EL (cell line): ENCODE measurements around the gene NDUFB2.
"Not testable (repeated sequence)": the region's sequence is repeated elsewhere in the genome, so short reads cannot be mapped to it uniquely, and the experiment has no call there.

Experiments
- DNase-seq: peaks from one replicate; pipeline ENCODE4 v3.0.0-alpha.2; 2016

NDUFB2 gene

DNA sequence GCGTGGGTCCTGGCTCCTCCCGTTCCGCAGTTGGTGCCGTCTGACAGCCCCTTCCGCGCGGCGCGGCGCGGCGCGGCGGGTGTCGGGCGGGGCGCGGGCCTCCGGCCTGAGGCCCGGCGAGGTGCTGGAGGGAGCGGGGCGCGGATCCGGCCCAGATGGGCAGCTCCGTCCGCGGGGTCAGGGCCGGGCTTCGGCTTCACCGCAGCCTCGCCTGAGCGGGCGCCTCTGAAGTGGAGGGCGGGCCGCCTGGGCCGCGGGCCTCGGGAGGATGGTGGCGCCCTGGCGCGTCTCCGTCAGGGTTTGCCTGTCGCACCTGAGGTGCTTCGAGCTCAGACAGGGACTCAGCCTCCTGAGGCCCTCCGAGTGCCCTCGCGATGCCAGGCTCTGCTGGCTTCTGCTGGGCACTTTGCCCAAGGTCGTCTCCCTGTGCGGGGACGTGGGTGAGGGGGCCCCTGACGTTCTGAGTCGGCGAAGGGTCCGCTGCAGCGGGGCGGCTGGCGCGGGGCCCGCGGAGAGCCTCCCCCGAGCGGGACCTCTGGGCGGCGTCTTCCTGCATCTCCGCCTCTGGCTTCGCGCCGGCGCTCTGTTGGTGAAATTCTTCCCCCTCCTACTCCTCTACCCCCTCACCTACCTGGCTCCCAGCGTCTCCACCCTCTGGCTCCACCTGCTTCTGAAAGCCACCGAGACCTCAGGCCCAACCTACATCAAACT is 23.3 kb upstream of the NDUFB2 start:
- peak; percentile 18 for DNase-seq

DNA sequence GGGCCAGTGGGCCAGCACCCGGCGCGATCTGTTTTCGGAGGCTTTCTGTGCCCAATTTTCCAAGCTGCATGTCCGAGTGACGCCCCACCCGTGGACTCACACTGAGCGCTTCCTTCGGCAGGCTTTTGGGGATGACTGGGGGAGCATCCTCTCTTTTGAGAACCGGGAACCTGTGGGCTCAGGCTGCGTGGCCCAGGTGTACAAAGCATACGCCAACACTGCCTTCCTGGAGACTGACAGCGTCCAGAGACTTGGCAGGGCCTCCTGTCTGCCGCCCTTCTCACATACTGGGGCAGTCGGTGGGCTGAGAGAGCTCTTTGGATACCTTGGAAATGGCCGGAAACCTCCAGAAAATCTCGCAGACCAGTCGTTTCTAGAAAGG is 22.7 kb upstream of the NDUFB2 start:
- DNase-seq: no peak

DNA sequence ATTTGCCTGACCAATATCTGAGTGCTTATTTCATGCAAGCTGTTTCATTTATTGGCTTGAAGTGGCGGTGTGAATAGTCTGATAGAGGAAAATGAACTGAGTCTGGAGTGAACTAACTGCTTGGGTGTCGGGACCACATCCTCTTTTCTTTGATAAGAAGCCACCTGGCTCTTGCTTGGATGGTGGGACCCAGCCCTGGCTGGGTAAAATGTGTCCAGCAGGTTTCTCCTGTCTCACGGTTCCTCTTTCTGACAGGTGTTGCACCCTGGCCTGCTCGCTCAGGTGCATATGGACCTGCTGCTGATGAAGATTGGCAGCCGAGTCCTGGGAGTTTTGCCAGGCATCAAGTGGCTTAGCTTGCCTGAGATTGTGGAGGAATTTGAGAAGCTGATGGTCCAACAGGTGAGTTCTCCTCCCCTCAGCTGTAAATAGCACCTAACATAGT is 22.1 kb upstream of the NDUFB2 start:
- no peak for DNase-seq

DNA sequence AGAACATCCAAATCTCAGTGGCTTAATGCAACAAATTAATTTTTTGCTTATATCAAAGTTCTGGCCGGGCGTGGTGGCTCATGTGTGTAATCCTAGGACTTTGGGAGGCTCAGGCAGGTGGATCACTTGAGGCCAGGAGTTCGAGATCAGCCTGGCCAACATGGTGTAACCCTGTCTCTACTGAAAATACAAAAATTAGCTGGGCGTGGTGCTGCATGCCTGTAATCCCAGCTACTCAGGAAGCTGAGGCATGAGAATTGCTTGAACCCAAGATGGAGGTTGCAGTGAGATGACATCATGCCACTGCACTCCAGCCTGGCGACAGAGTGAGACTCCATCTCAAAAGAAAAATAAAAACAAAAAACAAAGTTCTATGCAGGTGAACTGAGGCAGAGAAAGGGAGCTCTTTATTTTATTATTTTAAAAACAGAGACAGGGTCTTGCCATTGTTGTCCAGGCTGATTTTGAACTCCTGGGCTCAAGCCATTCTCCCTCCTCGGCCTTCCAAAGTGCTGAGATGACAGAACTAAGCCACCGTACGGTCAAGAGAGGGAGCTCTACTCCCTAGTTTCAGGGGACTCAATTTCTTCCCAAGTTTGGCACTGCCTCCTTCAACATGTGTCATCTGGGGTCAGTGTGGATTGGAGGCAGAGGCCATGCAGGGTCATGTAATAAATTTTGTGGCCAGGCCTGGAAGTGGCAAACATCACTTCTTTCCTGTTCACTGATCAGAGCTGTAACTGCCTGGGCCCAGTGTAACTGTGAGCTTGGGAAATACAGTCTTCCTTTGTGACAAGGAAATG is 21.4 kb upstream of the NDUFB2 start:
- DNase-seq: peak; percentile 70

DNA sequence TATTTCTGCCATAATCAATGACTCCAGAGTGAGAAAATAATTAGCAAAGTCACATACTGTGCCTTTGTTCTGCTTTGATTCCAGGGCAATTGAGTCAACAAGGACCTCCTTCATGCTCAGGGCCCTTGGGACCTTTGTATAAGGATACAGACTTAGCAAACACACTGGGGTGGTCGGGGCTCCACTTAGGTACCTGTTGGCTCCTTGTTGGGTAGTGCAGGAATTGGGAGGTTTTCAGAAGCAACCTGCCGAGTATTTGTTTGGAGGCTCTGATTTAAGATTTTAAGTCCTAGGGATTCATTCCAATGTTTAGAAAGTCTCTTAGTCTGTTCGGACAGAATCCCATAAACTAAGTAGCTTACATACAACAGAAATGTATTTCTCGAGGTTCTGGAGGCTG is 20.8 kb upstream of the NDUFB2 start:
- no peak for DNase-seq

DNA sequence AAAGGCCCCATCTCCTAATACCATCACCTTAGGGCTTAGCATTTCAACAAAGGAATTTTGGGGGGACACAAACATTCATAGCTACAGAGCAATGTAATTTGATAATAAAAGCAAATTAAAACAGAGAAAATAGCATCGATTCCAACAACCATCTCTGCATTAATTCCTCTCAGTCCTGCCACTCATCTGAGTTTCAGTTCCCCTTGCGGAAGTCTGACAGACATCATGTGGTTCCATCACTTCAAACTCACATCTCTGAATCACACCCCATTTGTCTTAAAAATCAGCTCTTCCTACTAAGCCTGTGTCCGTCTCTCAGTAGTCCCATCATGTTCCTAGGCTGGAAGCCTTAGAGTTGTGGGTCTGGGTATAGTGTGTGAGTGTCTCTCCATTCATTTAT is 20.2 kb upstream of the NDUFB2 start:
- no peak for DNase-seq

DNA sequence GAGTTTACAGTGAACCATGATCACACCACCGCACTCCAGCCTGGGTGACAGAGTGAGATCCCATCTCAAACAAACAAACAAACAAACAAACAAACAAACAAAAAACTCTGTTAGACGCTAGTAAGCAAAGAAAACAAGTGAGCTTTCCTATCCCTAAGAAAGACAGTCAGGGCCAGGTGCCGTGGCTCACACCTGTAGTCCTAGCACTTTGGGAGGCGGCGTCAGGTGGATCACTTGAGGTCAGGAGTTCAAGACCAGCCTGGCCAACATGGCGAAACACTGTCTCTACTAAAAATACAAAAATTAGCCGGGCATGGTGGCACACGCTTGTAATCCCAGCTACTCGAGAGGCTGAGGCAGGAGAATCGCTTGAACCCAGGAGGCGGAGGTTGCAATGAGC is 19.6 kb upstream of the NDUFB2 start:
- DNase-seq: not testable (repeated sequence)

DNA sequence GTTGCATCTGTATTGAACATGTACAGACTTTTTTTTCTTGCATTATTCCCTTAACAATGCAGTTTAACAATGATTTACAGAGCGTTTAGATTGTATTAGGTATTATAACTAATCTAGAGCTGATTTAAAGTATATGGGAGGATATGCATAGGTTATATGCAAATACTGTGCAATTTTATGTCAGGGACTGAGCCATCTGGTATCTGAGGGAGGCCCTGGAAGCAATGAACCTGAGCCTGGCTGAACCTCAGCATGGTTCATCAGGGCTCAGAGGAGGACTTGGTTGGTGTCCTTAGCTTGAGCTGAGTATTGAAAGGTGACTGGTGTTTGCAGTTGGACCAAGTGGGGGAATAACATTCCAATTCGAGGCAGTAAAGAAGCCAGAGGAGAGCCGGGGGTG is 19.0 kb upstream of the NDUFB2 start:
- no peak for DNase-seq

DNA sequence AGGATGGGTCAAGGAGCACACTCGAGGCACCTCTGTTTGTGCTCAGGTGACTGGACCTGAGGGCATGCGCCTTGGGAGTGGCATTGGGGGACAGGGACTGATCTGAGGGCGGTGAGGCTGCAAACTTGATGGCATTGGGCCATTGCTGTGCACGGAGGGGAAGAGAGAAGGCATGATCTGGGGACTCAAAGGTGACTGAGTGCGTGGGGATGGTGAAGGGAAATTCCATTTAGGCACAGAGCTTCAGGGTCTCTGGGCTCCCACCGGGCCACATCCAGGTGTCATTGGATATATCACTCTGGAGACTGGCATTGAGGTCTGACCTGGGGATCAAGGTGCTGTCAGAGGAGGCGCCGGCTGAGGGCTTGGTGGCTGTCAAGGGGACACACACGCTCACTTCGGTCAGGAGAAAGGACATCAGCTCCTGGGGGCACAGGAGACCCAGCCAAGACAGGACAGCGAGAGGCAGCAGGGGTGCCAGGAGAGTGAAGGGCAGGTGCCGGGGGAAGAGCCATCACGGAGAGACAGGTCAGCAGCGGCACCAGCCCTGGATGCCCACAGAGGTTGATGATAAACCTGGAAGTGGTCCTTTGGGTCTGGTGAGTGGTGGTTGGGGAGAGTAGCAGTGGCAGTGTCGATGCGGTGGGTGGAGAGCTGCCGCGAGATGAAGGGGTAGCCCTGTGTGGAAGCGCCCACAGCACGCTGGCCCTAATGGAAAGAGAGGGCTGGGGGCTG is 18.3 kb upstream of the NDUFB2 start:
- DNase-seq: no peak

DNA sequence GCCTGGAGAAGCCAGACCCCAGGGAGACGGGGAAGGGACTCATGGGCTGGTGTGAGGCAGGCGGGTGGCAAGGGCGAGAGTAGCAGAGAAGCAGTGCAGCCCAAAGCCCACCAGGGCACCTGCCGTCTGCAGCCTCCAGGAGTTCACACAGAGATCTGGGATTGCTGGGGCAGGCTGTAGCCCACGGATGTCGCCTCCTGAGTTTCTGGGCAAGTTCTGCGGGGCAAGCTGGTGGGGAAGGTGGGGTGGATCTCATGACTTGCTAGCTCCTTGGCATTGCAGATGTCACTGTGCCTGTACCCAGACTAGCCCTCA is 17.7 kb upstream of the NDUFB2 start:
- no peak for DNase-seq

DNA sequence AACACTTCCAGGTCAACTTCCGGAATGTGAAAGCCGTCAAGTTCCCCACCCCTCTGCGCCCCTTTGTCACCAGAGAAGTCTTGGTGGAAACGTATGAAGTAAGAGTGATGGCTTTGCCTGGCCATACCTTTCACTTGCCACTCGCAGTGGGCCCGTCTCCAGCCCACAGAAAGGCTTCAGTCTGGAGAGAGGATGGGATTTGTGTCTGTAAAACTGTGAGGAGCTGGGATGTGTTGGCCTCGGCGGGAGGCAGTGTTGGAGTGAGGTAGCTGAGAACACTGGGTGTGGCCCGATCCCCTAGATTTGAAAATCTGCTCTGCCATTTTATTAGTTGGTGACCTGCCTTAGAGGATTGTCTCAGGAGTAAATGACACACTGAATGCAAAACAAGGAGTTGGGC is 17.3 kb upstream of the NDUFB2 start:
- DNase-seq: no peak

DNA sequence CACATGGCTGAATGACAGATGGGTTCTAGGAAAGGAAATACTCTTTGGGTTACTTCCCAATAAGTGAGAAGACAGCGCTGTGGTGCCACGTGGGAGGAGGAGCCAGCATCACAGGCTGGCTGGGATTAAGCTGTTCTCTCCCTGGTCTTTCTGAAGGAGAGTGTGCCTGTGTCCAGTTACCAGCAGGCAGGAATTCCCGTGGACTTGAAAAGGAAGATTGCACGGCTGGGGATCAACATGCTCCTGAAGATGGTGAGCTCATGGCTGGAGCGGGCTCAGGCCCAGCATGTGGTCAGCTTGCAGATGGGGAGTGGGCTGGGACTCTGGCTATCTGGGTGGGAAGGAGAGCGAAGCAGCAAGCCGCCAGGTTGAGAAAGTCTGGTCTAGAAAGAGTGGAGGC is 15.6 kb upstream of the NDUFB2 start:
- no peak for DNase-seq

DNA sequence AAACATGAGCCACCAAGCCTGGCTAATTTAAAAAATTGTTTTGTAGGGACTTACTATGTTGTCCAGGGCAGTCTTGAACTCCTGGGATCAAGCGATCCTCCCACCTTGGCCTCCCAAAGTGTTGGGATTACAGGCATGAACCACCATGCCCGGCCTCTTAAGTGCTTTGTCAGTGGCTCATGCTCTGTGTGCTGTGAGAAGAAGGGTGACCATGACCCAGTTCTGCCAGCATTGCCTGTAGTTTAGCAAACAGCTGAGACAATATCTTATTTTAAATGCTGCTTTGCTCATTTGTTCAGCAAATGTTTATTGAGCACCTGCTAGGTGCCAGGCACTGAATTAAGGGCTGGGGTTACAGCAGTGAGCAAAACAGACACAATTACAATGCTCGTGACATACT is 14.7 kb upstream of the NDUFB2 start:
- DNase-seq: no peak

DNA sequence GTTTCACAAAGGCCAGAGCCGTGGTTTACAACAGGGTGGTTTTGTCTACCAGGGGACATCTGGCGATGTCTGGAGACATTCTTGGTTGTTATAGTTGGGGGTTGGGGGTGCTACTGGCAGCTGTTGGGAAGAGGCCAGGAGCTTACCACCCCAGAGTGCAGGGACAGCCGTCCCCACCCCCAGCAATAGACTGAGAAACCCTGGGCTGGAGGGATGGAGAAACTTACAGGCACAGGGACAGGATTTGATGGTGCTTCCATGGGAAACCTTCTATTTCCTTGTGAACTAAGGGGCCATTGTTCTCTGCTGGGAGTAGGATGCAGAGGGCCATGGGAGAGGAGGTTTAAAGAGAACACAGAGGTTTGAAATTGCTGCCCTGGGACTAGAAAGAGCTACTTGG is 12.9 kb upstream of the NDUFB2 start:
- DNase-seq: no peak

DNA sequence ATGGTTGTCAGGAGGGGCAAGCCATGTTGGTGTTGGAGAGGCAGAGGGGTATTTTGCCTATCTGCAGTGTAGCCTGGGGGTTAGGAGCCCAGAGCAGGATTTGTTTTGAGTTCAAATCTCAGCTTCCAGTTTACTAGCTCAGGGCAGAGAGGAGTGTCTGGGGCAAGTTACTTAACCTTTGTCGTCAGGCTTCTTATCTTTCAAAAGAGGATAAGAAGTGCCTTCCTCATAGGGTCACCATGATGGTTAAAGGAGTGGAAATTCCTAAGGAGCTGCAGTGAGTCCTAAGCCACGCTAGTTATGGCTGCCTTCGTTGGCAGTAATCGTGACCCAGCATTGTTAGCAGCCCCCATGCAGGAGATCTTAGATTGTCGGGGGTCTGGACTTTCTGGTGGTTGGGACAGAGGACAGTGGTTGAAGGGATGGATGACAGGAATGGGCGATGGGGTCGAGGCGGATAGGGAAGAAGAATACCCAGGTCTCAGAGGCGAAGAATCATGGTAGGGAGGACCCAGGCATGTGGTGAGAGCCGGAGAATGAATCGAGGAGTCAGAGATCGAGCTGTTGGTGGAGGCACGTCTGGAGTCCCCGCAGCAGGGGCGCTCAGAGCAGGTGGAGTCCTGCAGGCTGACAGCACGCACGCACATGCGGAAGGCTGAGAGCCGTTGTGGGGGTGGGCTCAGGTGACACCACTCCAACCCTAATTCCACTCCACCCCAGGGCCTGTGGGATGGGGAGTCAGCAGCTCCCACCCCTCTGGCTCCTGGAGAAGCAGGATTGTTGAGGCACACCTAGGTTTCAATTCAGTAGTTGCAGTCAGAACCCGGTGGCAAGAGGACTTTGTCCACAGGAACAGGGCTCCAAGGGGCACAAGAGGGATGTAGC is 12.2 kb upstream of the NDUFB2 start:
- DNase-seq: no peak

DNA sequence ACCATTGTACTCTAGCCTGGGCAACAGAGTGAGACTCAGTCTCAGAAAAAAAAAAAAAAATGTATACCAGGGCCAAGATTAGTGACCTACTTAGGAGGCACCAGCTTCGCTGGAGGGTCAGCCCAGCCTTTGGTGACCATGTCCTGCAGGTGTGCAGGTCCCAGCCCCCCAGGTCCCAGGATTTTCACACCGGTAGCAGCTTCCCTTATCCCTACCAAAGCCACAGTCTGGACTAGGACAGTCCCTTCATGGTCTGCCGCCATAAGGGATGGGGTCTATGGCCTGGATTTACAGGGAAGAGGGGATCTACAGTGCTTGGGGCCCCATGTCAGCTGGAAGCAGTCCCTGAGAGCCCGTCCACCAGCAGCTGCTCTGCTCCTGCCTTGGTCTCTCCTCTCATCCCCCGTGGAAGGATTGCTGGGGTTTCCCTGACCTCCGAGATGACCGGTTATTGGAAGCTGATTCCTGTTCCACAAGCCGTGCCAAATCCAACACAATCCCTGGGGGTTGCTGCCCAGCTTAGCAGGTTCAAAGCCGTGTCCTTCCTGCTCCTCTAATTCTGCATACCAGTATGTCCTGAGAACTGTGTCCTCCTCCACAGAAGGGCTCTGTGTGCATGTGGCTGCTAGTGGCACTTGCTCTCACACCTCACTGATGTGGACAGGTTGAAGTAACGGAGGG is 11.0 kb upstream of the NDUFB2 start:
- DNase-seq: no peak

DNA sequence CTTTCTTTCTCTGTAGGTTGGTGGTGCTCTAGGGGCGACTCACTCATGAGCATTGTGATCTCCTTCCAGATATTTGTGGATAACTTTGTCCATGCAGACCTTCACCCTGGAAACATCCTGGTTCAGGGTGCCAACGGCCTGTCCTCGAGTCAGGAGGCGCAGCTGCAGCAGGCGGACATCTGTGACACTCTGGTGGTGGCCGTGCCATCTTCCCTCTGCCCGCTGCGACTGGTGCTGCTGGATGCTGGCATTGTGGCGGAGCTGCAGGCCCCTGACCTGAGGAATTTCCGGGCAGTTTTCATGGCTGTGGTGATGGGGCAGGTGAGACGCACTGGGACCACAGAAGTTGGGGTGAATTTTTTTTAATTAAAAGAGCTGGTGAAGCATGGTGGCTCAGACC is 9.6 kb upstream of the NDUFB2 start:
- no peak for DNase-seq

DNA sequence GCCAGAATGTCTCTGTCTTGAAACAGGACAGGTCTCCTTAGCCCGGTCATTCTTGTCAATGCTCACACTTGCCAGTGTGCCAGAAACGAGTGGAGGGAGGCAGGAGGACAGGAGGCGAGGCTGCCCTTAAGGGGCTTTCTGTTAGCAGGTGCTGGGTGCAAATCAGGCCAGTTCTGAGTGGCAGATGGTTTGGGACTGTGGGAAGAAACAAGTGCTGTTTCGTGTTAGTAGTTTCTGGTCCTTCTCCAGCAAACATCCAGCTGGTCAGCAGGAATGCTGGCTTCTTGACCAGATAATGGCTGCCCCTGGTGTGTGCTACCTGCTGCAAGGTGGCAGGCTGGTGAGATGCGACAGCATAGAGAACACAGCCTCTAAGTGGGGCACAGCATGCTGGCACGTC is 8.2 kb upstream of the NDUFB2 start:
- no peak for DNase-seq

DNA sequence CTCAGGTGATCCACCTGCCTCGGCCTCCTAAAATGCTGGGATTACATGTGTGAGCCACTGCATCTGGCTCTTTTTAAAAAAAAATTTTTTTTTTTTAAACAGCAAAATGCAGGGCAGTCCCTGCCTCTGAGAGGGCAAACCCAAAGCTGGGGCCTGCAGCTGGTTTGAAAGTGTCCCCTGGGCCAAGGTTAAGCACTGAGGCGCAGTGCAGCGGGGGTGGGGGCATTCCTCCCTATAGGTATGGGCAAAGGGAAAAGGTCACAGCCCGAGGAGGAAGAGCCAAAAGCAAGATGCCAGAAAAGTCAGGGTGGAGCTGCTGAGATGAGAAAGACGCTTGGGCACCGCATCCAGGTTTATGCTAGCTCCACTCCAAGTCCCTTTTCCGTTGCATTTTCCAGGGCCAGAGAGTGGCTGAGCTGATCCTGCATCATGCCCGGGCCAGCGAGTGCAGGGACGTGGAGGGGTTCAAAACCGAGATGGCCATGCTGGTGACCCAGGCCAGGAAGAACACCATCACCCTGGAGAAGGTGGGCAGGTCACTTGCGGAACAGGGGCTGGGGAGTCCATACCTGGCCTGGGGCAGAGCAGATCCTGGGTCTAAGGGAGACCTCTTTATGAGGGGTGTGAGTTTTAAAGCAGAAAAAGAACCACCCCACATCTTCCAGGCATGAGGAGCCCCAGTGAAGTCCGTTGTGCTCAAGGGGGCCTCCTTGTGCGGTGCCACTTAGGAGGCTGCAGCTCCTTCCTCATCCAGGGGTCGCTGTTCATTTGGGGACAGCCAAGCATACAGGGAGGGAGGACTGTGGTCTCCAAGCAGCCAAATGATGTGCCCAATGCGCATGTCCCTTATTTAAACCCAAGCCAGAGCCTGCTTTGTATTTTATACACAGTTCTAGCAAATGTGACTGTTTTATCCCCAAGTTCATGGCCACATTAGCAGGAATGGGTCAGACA is 7.0 kb upstream of the NDUFB2 start:
- DNase-seq: no peak

DNA sequence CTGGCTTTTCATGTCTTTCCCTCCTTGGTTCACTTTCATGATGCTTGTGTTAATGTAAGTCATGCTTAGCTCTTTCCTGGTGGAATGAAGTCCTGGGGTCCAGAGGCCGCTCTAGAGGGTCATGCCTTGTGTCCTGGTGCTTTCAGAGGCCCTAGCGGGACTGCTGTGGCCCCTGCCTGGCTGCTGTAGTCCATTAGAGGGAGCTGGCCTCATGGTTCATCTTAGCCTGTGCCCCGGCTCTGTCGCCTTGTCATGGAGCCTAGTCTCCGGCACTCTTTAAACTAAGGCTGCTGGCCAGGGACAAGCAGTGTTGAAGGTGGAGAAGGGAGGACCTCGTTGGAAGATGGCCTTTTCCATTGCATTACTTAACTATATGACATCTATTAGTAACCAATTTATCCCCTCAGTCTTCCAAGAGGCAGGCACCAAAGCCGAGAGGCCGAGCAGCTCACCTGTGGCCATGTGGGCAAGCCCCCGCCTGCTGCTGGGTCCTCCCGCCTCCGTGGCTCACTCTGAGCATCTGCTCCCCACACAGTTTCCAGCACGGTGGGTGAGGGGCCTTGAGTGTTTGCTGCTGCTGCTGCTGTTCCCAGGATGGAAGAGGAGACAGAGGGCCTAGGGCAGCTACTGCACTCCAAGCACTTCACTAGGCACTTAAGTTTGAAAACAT is 5.0 kb upstream of the NDUFB2 start:
- no peak for DNase-seq

DNA sequence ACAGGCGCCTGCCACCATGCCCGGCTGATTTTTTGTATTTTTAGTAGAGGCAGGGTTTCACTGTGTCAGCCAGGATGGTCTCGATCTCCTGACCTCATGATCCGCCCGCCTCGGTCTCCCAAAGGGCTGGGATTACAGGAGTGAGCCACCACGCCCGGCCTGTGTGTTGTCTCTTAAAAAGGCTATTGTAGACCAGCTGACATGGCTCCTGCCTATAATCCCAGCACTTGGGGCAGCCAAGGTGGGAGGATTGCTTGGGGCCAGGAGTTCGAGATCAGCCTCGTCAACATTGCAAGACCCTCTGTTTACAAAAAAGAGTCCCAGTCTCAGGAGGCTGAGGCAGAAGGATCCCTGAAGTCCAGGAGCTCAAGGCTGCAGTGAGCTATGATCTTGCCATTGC is 2.7 kb upstream of the NDUFB2 start:
- DNase-seq: not testable (repeated sequence)
